AG10803 (cell line): ENCODE data around the gene IMP3.
A peak's percentile ranks its signal among the peaks of the same experiment; 100 is the strongest.

ENCODE experiments used
- DNase-seq: peaks from one replicate; pipeline ENCODE4 v3.0.0; 2010; ENCODE audit warnings: low read depth
- H3K4me3 ChIP-seq: 2 replicates; pipeline ENCODE4 v1.5.1; 2011; ENCODE audit warnings: mild to moderate bottlenecking, low read length, control low read depth
- TF ChIP-seq, protein P1 (sequence below): conservative IDR thresholded peaks from 2 replicates; pipeline ENCODE4 v1.5.1; 2011; ENCODE audit warnings: mild to moderate bottlenecking, low read length, control low read depth, inconsistent platforms

IMP3 gene

DNA sequence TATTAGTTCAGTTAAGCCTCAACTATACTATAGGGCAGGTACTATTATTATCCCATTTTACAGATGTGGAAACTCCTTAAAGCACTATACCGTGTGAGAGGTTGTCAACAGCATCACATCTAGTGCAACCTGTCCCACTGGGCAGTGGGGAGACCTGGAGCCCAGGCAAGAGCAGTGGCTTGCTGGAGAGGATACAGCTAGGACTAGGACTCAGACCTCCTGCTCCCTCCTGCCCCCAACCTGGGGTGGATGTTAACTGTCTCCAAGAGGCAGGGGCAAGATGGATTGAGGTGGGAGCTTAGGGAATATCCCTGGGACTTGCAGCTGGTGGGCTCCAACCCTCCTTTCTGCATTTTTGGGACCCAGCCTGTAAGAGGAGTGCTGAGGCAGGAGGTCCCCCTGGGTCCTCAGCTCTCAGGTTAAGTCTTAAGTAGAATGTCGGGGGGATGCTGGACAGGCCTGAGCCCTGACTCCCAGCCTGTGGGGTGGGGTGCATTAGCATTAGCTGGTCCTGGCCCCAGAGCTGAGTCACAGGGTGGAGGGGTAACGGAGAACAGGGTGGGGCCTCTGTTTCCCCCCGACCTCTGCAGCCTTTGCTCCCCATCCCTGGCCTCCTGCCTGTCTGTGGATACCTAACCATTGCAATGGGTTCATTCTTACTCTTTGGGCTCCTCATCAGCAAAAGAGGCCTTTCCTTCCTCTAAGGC, 14.3 kb upstream of the IMP3 start:
- TF ChIP-seq, protein P1, sequence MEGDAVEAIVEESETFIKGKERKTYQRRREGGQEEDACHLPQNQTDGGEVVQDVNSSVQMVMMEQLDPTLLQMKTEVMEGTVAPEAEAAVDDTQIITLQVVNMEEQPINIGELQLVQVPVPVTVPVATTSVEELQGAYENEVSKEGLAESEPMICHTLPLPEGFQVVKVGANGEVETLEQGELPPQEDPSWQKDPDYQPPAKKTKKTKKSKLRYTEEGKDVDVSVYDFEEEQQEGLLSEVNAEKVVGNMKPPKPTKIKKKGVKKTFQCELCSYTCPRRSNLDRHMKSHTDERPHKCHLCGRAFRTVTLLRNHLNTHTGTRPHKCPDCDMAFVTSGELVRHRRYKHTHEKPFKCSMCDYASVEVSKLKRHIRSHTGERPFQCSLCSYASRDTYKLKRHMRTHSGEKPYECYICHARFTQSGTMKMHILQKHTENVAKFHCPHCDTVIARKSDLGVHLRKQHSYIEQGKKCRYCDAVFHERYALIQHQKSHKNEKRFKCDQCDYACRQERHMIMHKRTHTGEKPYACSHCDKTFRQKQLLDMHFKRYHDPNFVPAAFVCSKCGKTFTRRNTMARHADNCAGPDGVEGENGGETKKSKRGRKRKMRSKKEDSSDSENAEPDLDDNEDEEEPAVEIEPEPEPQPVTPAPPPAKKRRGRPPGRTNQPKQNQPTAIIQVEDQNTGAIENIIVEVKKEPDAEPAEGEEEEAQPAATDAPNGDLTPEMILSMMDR = no peak
- no peak overlapping the region for H3K4me3 ChIP-seq
- no peak for DNase-seq

DNA sequence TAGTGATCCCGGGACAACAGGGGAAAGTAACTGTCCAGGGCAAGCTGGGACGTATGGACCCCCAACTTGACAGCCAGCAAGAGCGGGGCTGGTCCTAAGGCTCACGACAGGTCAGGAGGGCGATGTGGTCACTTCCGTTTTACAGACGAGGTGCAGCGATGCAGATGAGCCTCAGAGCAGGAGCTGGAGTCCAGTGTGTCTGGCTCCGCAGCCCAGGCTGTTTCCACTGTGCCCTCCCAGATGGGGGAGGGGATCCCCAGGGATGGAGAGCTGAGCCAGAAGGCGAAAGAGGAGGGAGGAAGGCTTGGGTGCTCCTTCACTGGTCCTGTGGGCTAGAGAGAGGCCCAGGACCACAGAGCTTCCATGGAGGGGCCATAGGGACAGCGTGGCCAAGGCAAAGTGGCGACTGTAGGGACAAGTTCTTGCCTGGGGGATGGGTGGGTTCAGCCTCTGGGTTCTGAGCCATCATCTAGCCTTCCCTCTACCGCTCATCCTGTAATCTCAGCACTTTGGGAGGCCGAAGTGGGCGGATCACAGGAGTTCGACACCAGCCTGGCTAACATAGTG, 13.4 kb upstream of the IMP3 start:
- no peak for DNase-seq
- peak overlapping the region; percentile 22 for H3K4me3 ChIP-seq
- TF ChIP-seq, protein P1 = no peak

DNA sequence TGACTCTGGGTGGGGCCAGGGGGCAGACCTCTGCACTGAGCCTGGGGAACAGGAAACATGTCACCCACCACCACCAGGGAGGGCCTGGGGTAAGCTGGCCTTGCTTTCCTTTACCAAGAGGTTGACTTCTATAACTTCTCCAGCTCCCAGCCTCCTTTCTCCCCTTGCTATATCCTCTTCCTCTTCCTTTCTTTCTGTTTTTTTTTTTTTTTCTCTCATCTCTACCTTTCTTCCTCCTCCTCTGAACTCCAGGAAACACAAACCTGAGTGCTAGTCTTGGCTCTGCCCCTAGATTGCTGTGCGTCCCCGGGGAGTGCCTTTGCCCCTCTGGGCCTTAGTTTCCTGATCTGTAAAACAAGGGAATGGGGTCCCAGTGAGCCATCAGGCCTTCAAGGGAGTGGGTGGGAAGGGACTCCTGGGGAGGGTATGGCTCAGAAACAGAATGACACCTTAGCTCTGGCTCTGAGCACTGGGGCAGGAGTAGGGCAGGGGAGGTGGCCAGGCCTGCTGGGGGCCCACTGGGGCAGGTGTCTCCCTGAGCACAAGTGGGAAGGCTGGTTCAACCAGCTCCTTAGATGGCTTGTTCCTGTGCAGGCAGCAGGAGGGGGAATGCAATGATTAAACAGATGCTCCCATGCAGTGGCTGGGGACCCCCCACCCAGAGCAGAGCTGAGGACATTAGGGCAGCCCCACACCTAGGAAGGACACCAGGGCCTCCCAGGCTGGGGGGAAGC, 12.0 kb upstream of the IMP3 start:
- no peak for DNase-seq
- TF ChIP-seq, protein P1 = no peak
- H3K4me3 ChIP-seq = peak overlapping the region; percentile 90

DNA sequence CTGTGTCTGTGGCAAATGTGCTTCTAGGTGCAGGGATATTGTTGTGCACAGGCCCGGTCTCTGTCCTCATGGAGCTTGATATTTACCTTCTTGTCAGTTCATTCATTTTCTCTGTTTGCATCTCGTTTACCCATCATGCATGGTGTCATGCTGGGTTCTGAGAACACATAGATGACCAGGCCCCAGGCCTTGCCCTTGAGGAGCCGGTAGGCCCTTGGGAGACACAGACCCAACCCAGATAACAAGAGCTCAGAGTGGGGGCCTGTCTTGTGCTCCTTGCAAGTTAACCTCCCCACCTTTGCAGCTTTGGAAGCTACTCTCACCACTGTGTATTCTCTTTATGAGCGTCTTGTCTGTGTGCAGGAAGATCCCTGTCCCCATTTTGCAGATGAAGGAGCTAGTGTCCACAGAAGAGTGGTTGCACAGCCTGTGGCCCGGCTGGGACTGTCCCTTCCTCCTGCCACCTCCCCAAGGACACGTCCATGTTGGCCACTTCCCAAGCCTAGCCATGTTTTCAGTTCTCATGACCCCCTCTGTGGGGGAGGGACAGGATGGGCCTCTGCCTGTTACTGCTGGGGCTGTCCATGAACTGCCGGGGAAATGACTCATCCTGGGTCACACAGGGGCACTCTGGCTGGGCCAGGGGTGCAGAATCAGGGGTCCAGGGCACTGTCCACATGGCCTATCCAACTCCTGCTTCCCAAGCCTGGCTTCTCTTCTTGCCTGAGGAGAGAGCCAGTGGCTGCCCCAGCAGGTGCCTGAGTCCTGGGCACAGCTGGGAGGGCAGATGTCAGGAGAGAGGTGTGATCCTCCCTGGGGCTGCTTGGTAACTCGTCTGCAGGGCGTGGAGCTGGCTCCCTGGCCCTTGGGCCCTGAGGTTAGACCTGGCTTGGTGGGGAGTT, 11.1 kb upstream of the IMP3 start:
- no peak for DNase-seq
- H3K4me3 ChIP-seq = peak overlapping the region; percentile 90
- TF ChIP-seq, protein P1 = no peak

DNA sequence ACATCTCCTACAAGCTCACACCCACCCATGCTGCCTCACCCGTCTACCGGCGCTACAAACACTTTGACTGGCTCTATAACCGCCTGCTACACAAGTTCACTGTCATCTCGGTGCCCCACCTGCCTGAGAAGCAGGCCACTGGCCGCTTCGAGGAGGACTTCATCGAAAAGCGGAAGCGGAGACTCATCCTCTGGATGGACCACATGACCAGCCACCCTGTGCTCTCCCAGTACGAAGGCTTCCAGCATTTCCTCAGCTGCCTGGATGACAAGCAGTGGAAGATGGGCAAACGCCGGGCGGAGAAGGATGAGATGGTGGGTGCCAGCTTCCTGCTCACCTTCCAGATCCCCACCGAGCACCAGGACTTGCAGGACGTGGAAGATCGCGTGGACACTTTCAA, 9.8 kb upstream of the IMP3 start:
- peak overlapping the region; percentile 90 for H3K4me3 ChIP-seq
- no peak for DNase-seq
- TF ChIP-seq, protein P1 = no peak

DNA sequence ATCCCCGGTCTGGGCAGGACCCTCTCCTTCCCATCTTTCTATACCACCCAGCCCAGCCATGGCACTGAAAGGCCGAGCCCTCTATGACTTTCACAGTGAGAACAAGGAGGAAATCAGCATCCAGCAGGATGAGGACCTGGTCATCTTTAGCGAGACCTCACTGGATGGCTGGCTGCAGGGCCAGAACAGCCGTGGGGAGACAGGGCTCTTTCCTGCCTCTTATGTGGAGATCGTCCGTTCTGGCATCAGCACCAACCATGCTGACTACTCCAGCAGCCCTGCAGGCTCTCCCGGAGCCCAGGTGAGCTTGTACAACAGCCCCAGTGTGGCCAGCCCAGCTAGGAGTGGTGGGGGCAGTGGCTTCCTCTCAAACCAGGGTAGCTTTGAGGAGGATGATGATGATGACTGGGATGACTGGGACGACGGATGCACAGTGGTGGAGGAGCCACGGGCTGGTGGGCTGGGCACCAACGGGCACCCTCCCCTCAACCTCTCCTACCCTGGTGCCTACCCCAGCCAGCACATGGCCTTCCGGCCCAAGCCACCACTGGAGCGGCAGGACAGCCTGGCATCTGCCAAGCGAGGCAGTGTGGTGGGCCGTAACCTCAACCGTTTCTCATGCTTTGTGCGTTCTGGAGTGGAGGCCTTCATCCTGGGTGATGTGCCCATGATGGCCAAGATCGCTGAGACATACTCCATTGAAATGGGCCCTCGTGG, 9.2 kb upstream of the IMP3 start:
- H3K4me3 ChIP-seq = peak overlapping the region; percentile 90
- DNase-seq = no peak
- TF ChIP-seq, protein P1 = no peak
